Measurements from ENCODE around the gene TCF12. TPM values are rescaled to one million over a fixed set of nuclear protein-coding genes. Genes with fewer than 3 reads are reported as not detected.

TCF12 gene
- total RNA-seq, 2 experiments from 2014 or later, result 63.4 to 70.7 TPM

DNA sequence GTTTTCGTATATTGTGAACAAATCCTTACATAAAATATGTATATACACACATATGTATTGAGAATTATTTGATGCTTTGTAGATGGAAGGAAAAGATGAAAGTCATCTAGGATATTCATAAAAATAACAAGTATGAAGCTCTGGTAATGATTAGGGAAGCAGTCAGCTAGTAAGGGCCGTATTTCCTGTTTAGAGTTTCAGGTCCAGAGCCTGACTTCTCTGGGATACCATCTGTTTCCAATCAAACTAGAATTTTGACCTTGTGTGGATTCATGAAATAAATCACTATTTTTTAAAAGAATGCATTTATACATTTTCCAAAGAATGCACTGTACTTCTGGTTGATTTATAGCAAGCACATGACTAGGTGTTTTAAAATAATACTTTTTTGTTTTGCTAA is 301.8 kb downstream of the TCF12 start:
- Mint-ChIP-seq H3K27ac (no peak overlapping the region), H3K36me3 (ENCODE audit: low read depth) (no peaks in the 10 kb centered on the region), H3K4me1 (ENCODE audit: low read depth) (peaks cover 8% of the 10 kb centered on the region), H3K4me3 (no peak overlapping the region), H3K27me3 (ENCODE audit: low read depth) (no peaks in the 10 kb centered on the region), H3K9me3 (ENCODE audit: insufficient read depth) (no peaks in the 10 kb centered on the region)
- CTCF ChIA-PET, result interaction anchor here (0.9 to 1.4 kb wide), 3 partner anchors 14 to 351 kb away, joined by 3 read pairs; no protein-coding TSS in a partner anchor
- POLR2A ChIA-PET, result no interaction called here
- no peak for ATAC-seq
- DNase-seq, result no peak

DNA sequence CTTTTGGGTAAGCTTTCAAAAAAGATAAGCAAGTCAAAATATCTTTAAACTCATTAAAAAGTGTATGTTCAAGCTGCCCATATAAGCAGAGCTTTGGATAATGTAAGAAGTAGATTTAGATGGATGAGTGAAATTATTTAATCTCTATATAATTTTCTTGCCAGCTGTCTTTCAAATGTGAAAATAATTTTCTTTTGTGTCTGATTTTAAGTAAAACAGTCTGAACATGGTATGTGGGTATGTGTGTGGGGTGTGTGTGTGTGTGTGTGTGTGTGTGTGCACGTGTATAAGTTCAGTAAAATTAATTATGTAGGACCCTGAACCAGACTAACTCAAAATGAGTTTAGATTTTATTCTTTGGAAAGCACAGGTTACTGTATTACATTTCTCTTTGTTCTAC is 302.7 kb downstream of the TCF12 start:
- ATAC-seq (no peak), DNase-seq (no peak)
- Mint-ChIP-seq H3K27me3 (ENCODE audit: low read depth) (no peaks in the 10 kb centered on the region), H3K9me3 (ENCODE audit: insufficient read depth) (no peaks in the 10 kb centered on the region), H3K4me3 (no peak overlapping the region), H3K36me3 (ENCODE audit: low read depth) (no peaks in the 10 kb centered on the region), H3K27ac (no peak overlapping the region), H3K4me1 (ENCODE audit: low read depth) (peaks cover 8% of the 10 kb centered on the region)
- ChIA-PET POLR2A (no interaction called here), CTCF (interaction anchor here (1.4 kb wide), 1 partner anchor 15 kb away, joined by 3 read pairs; no protein-coding TSS in a partner anchor)

DNA sequence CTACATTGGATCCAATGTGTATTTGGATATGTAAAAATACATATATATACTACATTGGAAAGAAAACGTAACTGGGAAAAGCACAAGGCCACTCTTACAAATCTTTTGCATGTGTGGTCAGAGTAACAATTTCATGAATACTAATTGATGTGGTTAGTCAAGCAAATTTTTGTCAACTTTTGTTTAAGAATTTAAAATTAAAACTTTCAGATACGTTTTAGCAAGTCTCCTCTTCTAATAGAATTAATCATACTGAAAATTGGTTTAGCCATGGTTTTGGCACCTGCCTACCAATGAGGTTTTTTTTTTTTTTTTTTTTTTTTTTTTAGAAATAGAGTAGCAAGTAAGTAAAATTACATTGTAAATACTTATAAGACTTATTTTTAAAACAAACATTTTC is 304.9 kb downstream of the TCF12 start:
- no peak overlapping the region for H3K27ac Mint-ChIP-seq
- no peak for ATAC-seq
- no peaks in the 10 kb centered on the region for H3K27me3 Mint-ChIP-seq (ENCODE audit: low read depth)
- CTCF ChIA-PET, result interaction anchor here (1.0 kb wide), 1 partner anchor 83 kb away, joined by 3 read pairs; no protein-coding TSS in a partner anchor
- H3K4me3 Mint-ChIP-seq, result no peak overlapping the region
- H3K4me1 Mint-ChIP-seq (ENCODE audit: low read depth), result peaks cover 3% of the 10 kb centered on the region
- H3K9me3 Mint-ChIP-seq (ENCODE audit: insufficient read depth), result no peaks in the 10 kb centered on the region
- no peaks in the 10 kb centered on the region for H3K36me3 Mint-ChIP-seq (ENCODE audit: low read depth)
- POLR2A ChIA-PET, result no interaction called here
- no peak for DNase-seq

DNA sequence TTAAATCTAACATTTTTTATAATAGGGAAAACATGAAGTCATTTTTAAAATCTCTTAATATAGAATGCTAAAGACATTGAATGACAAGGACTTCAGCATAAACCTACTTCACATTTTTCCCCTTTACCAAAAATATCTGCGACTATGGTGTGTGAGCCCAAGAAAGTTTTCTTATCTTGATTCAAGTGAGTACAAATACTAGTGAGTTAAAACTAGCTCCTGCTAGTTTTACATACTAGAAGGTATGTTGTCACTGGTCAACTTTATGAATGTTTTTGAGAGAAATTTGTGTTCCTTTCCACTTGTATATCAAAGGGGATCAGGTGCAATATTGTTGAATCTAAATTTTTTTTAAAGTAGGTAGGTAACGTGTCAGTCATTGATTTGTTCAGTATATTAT is 305.4 kb downstream of the TCF12 start:
- CTCF ChIA-PET, result no interaction called here
- no peaks in the 10 kb centered on the region for H3K27me3 Mint-ChIP-seq (ENCODE audit: low read depth)
- H3K36me3 Mint-ChIP-seq (ENCODE audit: low read depth), result no peaks in the 10 kb centered on the region
- H3K4me3 Mint-ChIP-seq, result no peak overlapping the region
- POLR2A ChIA-PET, result no interaction called here
- H3K4me1 Mint-ChIP-seq (ENCODE audit: low read depth), result peaks cover 3% of the 10 kb centered on the region
- ATAC-seq, result no peak
- DNase-seq, result no peak
- H3K27ac Mint-ChIP-seq, result no peak overlapping the region
- H3K9me3 Mint-ChIP-seq (ENCODE audit: insufficient read depth), result no peaks in the 10 kb centered on the region

DNA sequence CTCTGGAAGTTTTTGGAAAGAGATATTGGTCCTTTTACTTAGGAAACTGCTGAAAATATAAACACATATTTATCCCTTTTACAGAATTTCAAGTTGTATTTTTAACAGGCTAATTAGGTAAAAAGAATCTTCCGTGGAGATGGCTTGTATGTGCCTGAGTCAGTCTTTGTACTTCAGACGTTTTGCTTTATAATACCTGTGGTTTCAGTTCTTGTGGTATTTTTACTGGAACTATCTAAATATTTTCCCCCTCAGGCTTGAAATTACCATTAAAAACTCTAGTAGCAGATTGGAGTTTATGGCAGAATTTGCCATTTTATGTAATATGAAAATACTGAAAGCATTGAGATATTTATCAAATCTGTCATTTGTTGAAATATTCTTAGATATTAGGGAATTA is 306.2 kb downstream of the TCF12 start:
- H3K9me3 Mint-ChIP-seq (ENCODE audit: insufficient read depth), result no peaks in the 10 kb centered on the region
- ChIA-PET CTCF (no interaction called here), POLR2A (no interaction called here)
- H3K27me3 Mint-ChIP-seq (ENCODE audit: low read depth), result no peaks in the 10 kb centered on the region
- no peak for DNase-seq
- ATAC-seq, result no peak
- H3K27ac Mint-ChIP-seq, result no peak overlapping the region
- no peak overlapping the region for H3K4me3 Mint-ChIP-seq
- H3K36me3 Mint-ChIP-seq (ENCODE audit: low read depth), result no peaks in the 10 kb centered on the region
- peaks cover 3% of the 10 kb centered on the region for H3K4me1 Mint-ChIP-seq (ENCODE audit: low read depth)

DNA sequence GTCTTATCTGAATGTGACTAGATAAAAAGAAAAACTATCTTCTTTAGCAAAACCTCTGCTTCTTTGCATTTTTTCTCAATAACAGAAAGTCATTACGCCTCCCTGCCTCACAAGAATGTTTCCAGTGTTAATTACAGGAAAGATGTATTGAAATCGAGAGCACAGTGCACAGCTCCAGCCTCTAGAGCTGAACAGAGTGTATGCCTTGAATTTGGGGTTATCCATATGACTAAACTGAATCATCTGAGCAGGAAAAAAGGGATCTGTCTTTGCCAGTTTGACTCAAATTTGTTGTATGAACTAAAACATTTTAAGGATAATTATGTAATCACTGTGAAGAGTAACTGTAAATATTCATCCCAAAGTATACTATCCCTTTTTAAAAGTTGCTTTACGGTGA is 308.7 kb downstream of the TCF12 start:
- H3K27me3 Mint-ChIP-seq (ENCODE audit: low read depth), result no peaks in the 10 kb centered on the region
- ATAC-seq (no peak), DNase-seq (no peak)
- H3K36me3 Mint-ChIP-seq (ENCODE audit: low read depth), result no peaks in the 10 kb centered on the region
- ChIA-PET POLR2A (no interaction called here), CTCF (no interaction called here)
- no peak overlapping the region for H3K27ac Mint-ChIP-seq
- H3K4me1 Mint-ChIP-seq (ENCODE audit: low read depth), result peaks cover 3% of the 10 kb centered on the region
- H3K4me3 Mint-ChIP-seq, result no peak overlapping the region
- no peaks in the 10 kb centered on the region for H3K9me3 Mint-ChIP-seq (ENCODE audit: insufficient read depth)

DNA sequence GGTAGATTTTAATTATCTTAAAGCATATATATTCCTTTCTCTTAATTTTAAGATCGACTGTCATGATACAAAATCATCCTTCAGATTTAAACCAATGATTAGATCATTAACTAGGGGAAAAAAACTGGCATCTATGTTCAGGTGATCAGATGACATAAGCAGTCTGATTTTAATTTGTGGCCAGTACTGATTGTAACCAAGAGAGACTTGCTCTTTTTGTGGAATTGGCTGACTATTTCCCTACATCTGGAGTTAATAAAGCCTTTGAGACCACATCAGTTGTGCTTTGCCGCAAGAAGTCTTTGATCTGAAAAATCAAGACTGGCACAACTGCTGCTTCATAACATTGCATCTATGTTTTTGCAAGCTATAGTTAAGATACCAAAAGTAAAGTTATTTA is 309.5 kb downstream of the TCF12 start:
- DNase-seq, result no peak
- CTCF ChIA-PET, result no interaction called here
- Mint-ChIP-seq H3K36me3 (ENCODE audit: low read depth) (peaks cover 2% of the 10 kb centered on the region), H3K9me3 (ENCODE audit: insufficient read depth) (no peaks in the 10 kb centered on the region), H3K27me3 (ENCODE audit: low read depth) (no peaks in the 10 kb centered on the region), H3K27ac (no peak overlapping the region), H3K4me1 (ENCODE audit: low read depth) (peaks cover 3% of the 10 kb centered on the region), H3K4me3 (no peak overlapping the region)
- POLR2A ChIA-PET, result interaction anchor here (0.7 kb wide), 1 partner anchor 245 kb away, joined by 3 read pairs; no protein-coding TSS in a partner anchor
- ATAC-seq, result no peak

DNA sequence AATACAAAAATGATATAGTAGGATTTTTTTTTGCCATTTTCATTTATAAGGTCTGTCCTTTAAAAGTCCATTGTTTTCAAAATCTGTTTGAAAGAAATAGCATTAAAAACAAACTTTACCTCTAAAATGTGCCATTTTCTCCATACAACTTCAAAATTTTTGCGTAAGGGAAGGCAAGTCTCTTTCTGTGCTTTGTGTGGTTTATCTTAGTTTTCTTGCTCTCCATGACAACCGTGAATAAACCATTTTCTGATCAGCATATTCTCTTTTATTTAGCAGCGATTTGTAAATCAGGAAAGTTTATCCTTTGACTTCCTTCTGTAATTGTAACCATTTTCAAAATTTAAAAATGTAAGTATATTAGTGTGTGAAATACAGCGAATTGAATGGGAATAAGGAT is 310.0 kb downstream of the TCF12 start:
- ATAC-seq (no peak), DNase-seq (no peak)
- H3K9me3 Mint-ChIP-seq (ENCODE audit: insufficient read depth), result no peaks in the 10 kb centered on the region
- no peaks in the 10 kb centered on the region for H3K27me3 Mint-ChIP-seq (ENCODE audit: low read depth)
- peaks cover 2% of the 10 kb centered on the region for H3K36me3 Mint-ChIP-seq (ENCODE audit: low read depth)
- H3K27ac Mint-ChIP-seq, result no peak overlapping the region
- H3K4me3 Mint-ChIP-seq, result no peak overlapping the region
- POLR2A ChIA-PET, result interaction anchor here (0.7 kb wide), 1 partner anchor 245 kb away, joined by 3 read pairs; no protein-coding TSS in a partner anchor
- peaks cover 3% of the 10 kb centered on the region for H3K4me1 Mint-ChIP-seq (ENCODE audit: low read depth)
- CTCF ChIA-PET, result no interaction called here

DNA sequence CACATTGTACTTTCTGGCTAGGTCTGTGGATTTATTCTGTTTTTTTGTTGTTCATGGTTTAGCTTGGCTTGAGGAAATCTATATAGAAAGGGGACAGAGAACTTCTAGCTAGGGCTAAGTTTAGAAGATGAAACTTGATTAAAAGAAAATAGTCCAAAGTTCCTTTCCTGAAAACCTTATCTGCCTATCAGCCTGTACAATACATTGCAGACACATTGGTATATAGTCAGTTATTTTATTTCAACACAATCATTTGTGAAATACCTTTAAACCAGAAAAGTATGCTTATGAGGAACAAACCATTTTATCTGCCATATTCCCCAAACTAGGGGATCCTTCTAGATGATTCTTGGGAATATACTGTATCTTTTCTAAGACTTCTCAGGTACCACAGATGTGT is 310.6 kb downstream of the TCF12 start:
- ChIA-PET POLR2A (no interaction called here), CTCF (no interaction called here)
- H3K9me3 Mint-ChIP-seq (ENCODE audit: insufficient read depth), result no peaks in the 10 kb centered on the region
- peaks cover 9% of the 10 kb centered on the region for H3K36me3 Mint-ChIP-seq (ENCODE audit: low read depth)
- H3K27ac Mint-ChIP-seq, result no peak overlapping the region
- ATAC-seq, result no peak
- H3K27me3 Mint-ChIP-seq (ENCODE audit: low read depth), result no peaks in the 10 kb centered on the region
- H3K4me1 Mint-ChIP-seq (ENCODE audit: low read depth), result peaks cover 3% of the 10 kb centered on the region
- H3K4me3 Mint-ChIP-seq, result no peak overlapping the region
- no peak for DNase-seq

DNA sequence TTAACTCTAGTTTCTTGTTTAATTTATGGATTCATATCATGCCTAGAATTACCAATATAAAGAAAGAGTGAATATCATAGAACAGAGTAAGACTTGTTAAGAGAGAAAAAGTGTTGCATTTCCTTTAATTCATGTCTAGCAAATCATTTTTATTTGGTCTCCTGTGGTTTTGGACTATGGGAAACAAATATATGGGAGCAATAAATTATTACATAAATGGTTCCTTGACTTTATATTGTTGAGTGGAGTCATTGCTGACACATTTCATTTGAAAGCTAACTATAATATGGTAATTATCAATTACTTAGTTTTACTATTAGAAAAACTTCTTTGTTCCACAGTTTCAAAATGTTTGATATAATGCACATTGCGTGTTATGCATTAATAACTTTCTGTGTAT is 313.1 kb downstream of the TCF12 start:
- H3K36me3 Mint-ChIP-seq (ENCODE audit: low read depth), result peaks cover 14% of the 10 kb centered on the region
- H3K4me3 Mint-ChIP-seq, result no peak overlapping the region
- H3K27me3 Mint-ChIP-seq (ENCODE audit: low read depth), result no peaks in the 10 kb centered on the region
- no peaks in the 10 kb centered on the region for H3K4me1 Mint-ChIP-seq (ENCODE audit: low read depth)
- ChIA-PET POLR2A (no interaction called here), CTCF (interaction anchor here (0.6 to 1.5 kb wide), 2 partner anchors 75 to 97 kb away, joined by 4 to 5 read pairs; no protein-coding TSS in a partner anchor)
- H3K27ac Mint-ChIP-seq, result no peak overlapping the region
- ATAC-seq (no peak), DNase-seq (no peak)
- no peaks in the 10 kb centered on the region for H3K9me3 Mint-ChIP-seq (ENCODE audit: insufficient read depth)

DNA sequence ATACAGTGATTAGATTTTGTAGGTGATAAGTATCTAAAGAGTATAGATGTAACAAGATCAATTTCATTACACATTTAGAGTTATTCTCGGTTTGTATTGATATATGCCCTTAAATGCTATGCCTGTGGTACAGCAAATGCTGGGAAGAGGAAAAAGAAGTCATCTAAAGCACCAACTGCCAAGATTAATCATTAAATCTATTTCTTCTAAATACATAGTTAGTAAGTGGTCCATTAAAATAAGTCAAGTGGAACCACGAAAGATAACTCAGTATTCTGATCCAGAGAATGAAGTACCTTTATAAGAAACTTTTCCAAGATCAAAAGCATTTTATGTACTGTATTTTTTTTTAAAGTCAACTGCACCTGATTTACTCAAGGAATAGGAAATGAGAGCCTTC is 315.7 kb downstream of the TCF12 start:
- Mint-ChIP-seq H3K9me3 (ENCODE audit: insufficient read depth) (no peaks in the 10 kb centered on the region), H3K4me1 (ENCODE audit: low read depth) (no peaks in the 10 kb centered on the region), H3K36me3 (ENCODE audit: low read depth) (peaks cover 19% of the 10 kb centered on the region), H3K27ac (no peak overlapping the region), H3K4me3 (no peak overlapping the region), H3K27me3 (ENCODE audit: low read depth) (no peaks in the 10 kb centered on the region)
- ChIA-PET CTCF (no interaction called here), POLR2A (no interaction called here)
- ATAC-seq (no peak), DNase-seq (no peak)

DNA sequence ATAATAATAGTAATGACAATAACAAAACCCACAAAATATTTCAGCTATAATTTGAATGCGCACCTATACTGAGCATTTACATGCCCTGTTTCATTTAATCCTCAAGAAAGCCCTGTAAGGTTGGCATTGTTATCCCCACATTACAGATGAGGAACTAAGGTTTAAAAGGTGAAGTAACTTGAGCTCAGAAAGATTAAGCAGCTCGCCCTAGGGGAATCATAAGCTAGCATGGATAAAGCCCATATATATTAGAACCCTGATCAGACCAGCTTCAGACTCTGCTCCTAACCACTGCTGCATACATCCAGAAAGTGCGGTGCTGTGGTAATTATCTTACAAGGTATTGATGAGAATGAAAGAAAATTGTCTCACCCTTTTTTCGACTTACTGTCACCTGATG is 316.7 kb downstream of the TCF12 start:
- ChIA-PET CTCF (interaction anchor here (0.8 kb wide), 1 partner anchor 744 kb away, joined by 3 read pairs; no protein-coding TSS in a partner anchor), POLR2A (no interaction called here)
- ATAC-seq (no peak), DNase-seq (no peak)
- Mint-ChIP-seq H3K27ac (no peak overlapping the region), H3K4me1 (ENCODE audit: low read depth) (no peaks in the 10 kb centered on the region), H3K36me3 (ENCODE audit: low read depth) (peaks cover 19% of the 10 kb centered on the region), H3K9me3 (ENCODE audit: insufficient read depth) (no peaks in the 10 kb centered on the region), H3K4me3 (no peak overlapping the region), H3K27me3 (ENCODE audit: low read depth) (no peaks in the 10 kb centered on the region)

DNA sequence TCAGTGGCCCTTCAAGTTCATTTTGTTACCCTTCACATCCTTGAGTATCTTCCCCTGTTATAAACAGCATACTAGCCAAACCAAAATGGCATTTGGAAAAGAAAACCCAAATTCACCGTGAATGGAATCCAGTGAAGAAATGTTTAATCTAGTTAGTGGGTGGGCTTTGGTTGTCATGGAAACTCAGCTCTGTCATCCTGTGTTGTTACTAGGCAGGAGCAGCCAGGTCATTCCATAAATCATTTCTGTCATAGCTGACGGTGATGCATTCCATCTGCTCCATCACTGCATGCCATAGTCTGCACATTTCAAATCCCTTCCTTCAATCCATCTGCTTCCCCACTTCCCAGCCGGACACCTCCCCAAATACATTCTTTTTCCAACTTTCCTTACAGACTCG is 317.4 kb downstream of the TCF12 start:
- Mint-ChIP-seq H3K27me3 (ENCODE audit: low read depth) (no peaks in the 10 kb centered on the region), H3K36me3 (ENCODE audit: low read depth) (peaks cover 19% of the 10 kb centered on the region), H3K9me3 (ENCODE audit: insufficient read depth) (no peaks in the 10 kb centered on the region), H3K4me3 (no peak overlapping the region), H3K4me1 (ENCODE audit: low read depth) (no peaks in the 10 kb centered on the region), H3K27ac (no peak overlapping the region)
- no peak for DNase-seq
- CTCF ChIA-PET, result interaction anchor here (0.8 kb wide), 1 partner anchor 744 kb away, joined by 3 read pairs; no protein-coding TSS in a partner anchor
- POLR2A ChIA-PET, result no interaction called here
- no peak for ATAC-seq

Measured in activated CD8-positive, alpha-beta T cell treated with anti-CD3 and anti-CD28 coated beads, Interleukin-2, amount 10 ng/mL, durations not matched to agents 7 days and 5 days (primary cell).